RWPE2 (cell line): ENCODE results near the gene QSOX1.

Experiments
- ATAC-seq: fragments of 200-7000 bp; cut with Tn5 transposase; 3 replicates; pipeline ENCODE4 v1.9.1; 2021; ENCODE audit warnings: low read depth
- DNase-seq: peaks from one replicate; pipeline ENCODE4 v3.0.0-alpha.2; 2020; ENCODE audit warnings: low spot score
- H3K27ac ChIP-seq: fragments of 450-650 bp; 2 replicates; pipeline ENCODE4 v1.5.1; 2017; ENCODE audit warnings: mild to moderate bottlenecking; ENCODE audit not compliant: poor library complexity, severe bottlenecking
- H3K27me3 ChIP-seq: fragments of 250-450 bp; sonication (Bioruptor Pico); 2 replicates; pipeline ENCODE4 v1.5.1; 2021; ENCODE audit warnings: mild to moderate bottlenecking, moderate library complexity; ENCODE audit not compliant: insufficient read depth, poor library complexity, severe bottlenecking
- H3K36me3 ChIP-seq: fragments of 250-450 bp; sonication (Bioruptor Pico); 2 replicates; pipeline ENCODE4 v1.5.1; 2020; ENCODE audit warnings: low read depth, mild to moderate bottlenecking, moderate library complexity
- H3K4me1 ChIP-seq: fragments of 250-450 bp; sonication (Bioruptor Pico); 2 replicates; pipeline ENCODE4 v1.5.1; 2021; ENCODE audit warnings: mild to moderate bottlenecking, moderate library complexity; ENCODE audit not compliant: insufficient read depth, poor library complexity, severe bottlenecking
- H3K4me3 ChIP-seq: fragments of 250-450 bp; sonication (Bioruptor Pico); 2 replicates; pipeline ENCODE4 v1.5.1; 2021; ENCODE audit warnings: mild to moderate bottlenecking, moderate library complexity; ENCODE audit not compliant: severe bottlenecking
- H3K9me3 ChIP-seq: fragments of 250-450 bp; sonication (Bioruptor Pico); 2 replicates; pipeline ENCODE4 v1.5.1; 2021; ENCODE audit warnings: mild to moderate bottlenecking, moderate library complexity; ENCODE audit not compliant: severe bottlenecking
- CTCF ChIP-seq: fragments of 450-650 bp; IDR thresholded peaks from one replicate; pipeline ENCODE4 v1.5.1; 2017; ENCODE audit warnings: mild to moderate bottlenecking, moderate library complexity; ENCODE audit not compliant: poor library complexity, severe bottlenecking

Gene QSOX1

GRCh38 chr1:180252638-180253536 is 98.2 kb downstream of the QSOX1 start:
- DNase-seq (no peak), ATAC-seq (peak; percentile 46; the same call in 2 of the 3 replicates)
- H3K9me3 ChIP-seq: no peaks in the 10 kb centered on the region
- no peaks in the 10 kb centered on the region for H3K4me1 ChIP-seq
- H3K4me3 ChIP-seq: no peak overlapping the region
- peak; percentile 79 for TF ChIP-seq CTCF
- no peaks in the 10 kb centered on the region for H3K36me3 ChIP-seq
- no peaks in the 10 kb centered on the region for H3K27me3 ChIP-seq
- H3K27ac ChIP-seq: no peak overlapping the region
